ENCODE results near the gene OTOP2.

GRCh38 chr17:74950207-74950606 is 26.1 kb downstream of the OTOP2 start:
- no peak for TF ChIP-seq EZH2 (IDR thresholded peaks at IDR 0.05; ENCODE audit: borderline replicate concordance, low read depth, low read length, poor library complexity, severe bottlenecking)
- TF ChIP-seq CTCF (conservative IDR thresholded peaks at IDR 0.05; ENCODE audit: low read depth, low read length): no peak

All from A673 (cell line).